ENCODE results near the gene PNCK.

Gene PNCK

GRCh38 chrX:153627675-153628111 is 45.9 kb downstream of the PNCK start:
- DNase-seq (ENCODE audit: low read depth, low spot score) = no peak

GRCh38 chrX:153626863-153627674 is 46.5 kb downstream of the PNCK start:
- no peak for DNase-seq (ENCODE audit: low read depth, low spot score)

- DNase-seq (ENCODE audit: low read depth, low spot score) = no peak
These were observed 47.5 kb downstream of the PNCK start for GRCh38 chrX:153626025-153626633.

- DNase-seq (ENCODE audit: low read depth, low spot score) = no peak
These were observed 48.2 kb downstream of the PNCK start for GRCh38 chrX:153625271-153626024.

GRCh38 chrX:153624196-153625091 is 49.2 kb downstream of the PNCK start:
- no peak for DNase-seq (ENCODE audit: low read depth, low spot score)

- DNase-seq (ENCODE audit: low read depth, low spot score) = no peak
These were observed 50.1 kb downstream of the PNCK start for GRCh38 chrX:153623310-153624029.

- no peak for DNase-seq (ENCODE audit: low read depth, low spot score)
These were observed 50.8 kb downstream of the PNCK start for GRCh38 chrX:153622661-153623309.

- DNase-seq (ENCODE audit: low read depth, low spot score) = no peak
These were observed 51.5 kb downstream of the PNCK start for GRCh38 chrX:153621949-153622598.

- DNase-seq (ENCODE audit: low read depth, low spot score) = no peak
These were observed 53.0 kb downstream of the PNCK start for GRCh38 chrX:153620576-153620975.

Data from iPS DF 19.7 (cell line).